SK-N-SH (cell line): ENCODE measurements around the gene HSFX3. TPM values are rescaled to one million over a fixed set of nuclear protein-coding genes. Genes with fewer than 3 reads are reported as not detected.

Experiments
- CTCF ChIA-PET: fragments of 300-600, 350-600 bp; formaldehyde crosslinking; extraction: SDS; loops from one replicate; lab custom pipeline; 2021; lab: Yijun Ruan, JAX
- POLR2A ChIA-PET: fragments of 350-600 bp; sonication (Branson Sonifier 250); formaldehyde crosslinking; extraction: SDS; loops from one replicate; lab custom pipeline; 2020; ENCODE audit warnings: antibody characterized with exemption, inconsistent platforms; lab: Yijun Ruan, JAX
- DNase-seq: peaks from one replicate; pipeline ENCODE4 v3.0.0; 2012
- H2AFZ ChIP-seq: fragments of 200-600 bp; sonication (generic); 2 replicates; pipeline ENCODE4 v1.8.1; 2016; ENCODE audit warnings: antibody characterized with exemption, mild to moderate bottlenecking, low read depth
- H3F3A ChIP-seq: fragments of 200-600 bp; sonication (generic); replicated peaks from 2 replicates; pipeline ENCODE3; 2016; ENCODE audit warnings: antibody characterized with exemption, mild to moderate bottlenecking; ENCODE audit not compliant: insufficient read depth
- H3K27ac ChIP-seq, 2 experiments: fragments of 200-500 bp in 1 of 2; fragments of 200-600 bp in 1 of 2; sonication (Bioruptor generic) in 1 of 2; sonication (generic), shearing (Covaris generic) in 1 of 2; 2 replicates each; pipeline versions ENCODE4 v1.5.1 to v1.6.1; 2014 to 2016; ENCODE audit warnings: low read depth in 2 of 2, inconsistent platforms in 1 of 2, low read length in 1 of 2, mild to moderate bottlenecking in 1 of 2, mixed read lengths in 1 of 2
- H3K27me3 ChIP-seq: fragments of 200-600 bp; sonication (generic), shearing (Covaris generic); 2 replicates; pipeline ENCODE4 v1.6.1; 2016; ENCODE audit warnings: mixed run types; ENCODE audit not compliant: insufficient read depth
- H3K36me3 ChIP-seq, 2 experiments: fragments of 200-500 bp in 1 of 2; fragments of 200-600 bp in 1 of 2; sonication (Bioruptor generic) in 1 of 2; sonication (generic) in 1 of 2; replicated peaks in 1 of 2; 2 replicates each; pipeline versions ENCODE3 to v1.5.1; 2014 to 2016; ENCODE audit warnings: low read length in 1 of 2, mild to moderate bottlenecking in 1 of 2; ENCODE audit not compliant: insufficient read depth in 2 of 2, control insufficient read depth in 1 of 2
- H3K4me1 ChIP-seq, 2 experiments: fragments of 200-500 bp in 1 of 2; fragments of 200-600 bp in 1 of 2; sonication (Bioruptor generic) in 1 of 2; sonication (generic), shearing (Covaris generic) in 1 of 2; 2 replicates each; pipeline versions ENCODE4 v1.5.1 to v1.6.1; 2014 to 2016; ENCODE audit warnings: low read depth in 1 of 2, low read length in 1 of 2, mixed run types in 1 of 2; ENCODE audit not compliant: insufficient read depth in 2 of 2, control insufficient read depth in 1 of 2
- H3K4me2 ChIP-seq: fragments of 200-600 bp; sonication (generic), shearing (Covaris generic); 2 replicates; pipeline ENCODE4 v1.6.1; 2017; ENCODE audit warnings: mixed run types
- H3K4me3 ChIP-seq, 2 experiments: fragments of 200-500 bp in 1 of 2; fragments of 200-600 bp in 1 of 2; sonication (Bioruptor generic) in 1 of 2; sonication (generic), shearing (Covaris generic) in 1 of 2; 2 replicates each; pipeline versions ENCODE4 v1.5.1 to v1.8.1; 2014 to 2016; ENCODE audit warnings: low read depth in 2 of 2, inconsistent platforms in 1 of 2, low read length in 1 of 2, mild to moderate bottlenecking in 1 of 2, mixed read lengths in 1 of 2, moderate library complexity in 1 of 2
- H3K79me2 ChIP-seq: fragments of 200-600 bp; sonication (generic); 2 replicates; pipeline ENCODE4 v1.8.1; 2017; ENCODE audit warnings: mild to moderate bottlenecking; ENCODE audit not compliant: insufficient read depth
- H3K9ac ChIP-seq: fragments of 200-600 bp; sonication (generic); 2 replicates; pipeline ENCODE4 v1.6.1; 2017; ENCODE audit warnings: mixed run types
- H3K9me2 ChIP-seq: fragments of 200-600 bp; sonication (generic); 2 replicates; pipeline ENCODE4 v1.6.1; 2017; ENCODE audit warnings: mixed run types
- H3K9me3 ChIP-seq: fragments of 200-600 bp; sonication (generic); 2 replicates; pipeline ENCODE4 v1.6.1; 2017; ENCODE audit warnings: mixed run types, mild to moderate bottlenecking, moderate library complexity
- H4K20me1 ChIP-seq: fragments of 200-600 bp; sonication (generic); 2 replicates; pipeline ENCODE4 v1.6.1; 2017; ENCODE audit warnings: mild to moderate bottlenecking, mixed run types; ENCODE audit not compliant: insufficient read depth
- CHD2 ChIP-seq: fragments of 150-350 bp; IDR thresholded peaks from 2 replicates; pipeline ENCODE4 v1.6.1; 2018; ENCODE audit warnings: low read length; ENCODE audit not compliant: partially characterized antibody
- CTCF ChIP-seq: fragments of 200-600 bp; sonication (generic); IDR thresholded peaks from 2 replicates; pipeline ENCODE4 v1.6.1; 2017; ENCODE audit warnings: antibody characterized with exemption, mild to moderate bottlenecking, moderate library complexity
- ELF1 ChIP-seq: IDR thresholded peaks from 2 replicates; pipeline ENCODE4 v1.4.0; 2012
- EP300 ChIP-seq, 2 experiments: IDR thresholded peaks; 2 replicates each; pipeline versions ENCODE4 v1.4.0 to v1.6.1; 2012; ENCODE audit warnings: borderline replicate concordance in 1 of 2, low read depth in 1 of 2, low read length in 1 of 2
- GATA2 ChIP-seq: sonication (generic); formaldehyde crosslinking; IDR thresholded peaks from 2 replicates; pipeline ENCODE4 v1.5.0; 2020; ENCODE audit warnings: mild to moderate bottlenecking, missing genetic modification reagents
- MAX ChIP-seq: IDR thresholded peaks from 2 replicates; pipeline ENCODE4 v1.4.0; 2012; ENCODE audit warnings: low read depth
- POLR2AphosphoS5 ChIP-seq: IDR thresholded peaks from 2 replicates; pipeline ENCODE4 v1.6.1; 2012; ENCODE audit warnings: low read depth, low read length
- RCOR1 ChIP-seq: fragments of 150-350 bp; IDR thresholded peaks from 2 replicates; pipeline ENCODE4 v1.6.1; 2017; ENCODE audit warnings: antibody characterized with exemption, low read length
- RFX5 ChIP-seq: IDR thresholded peaks from 2 replicates; pipeline ENCODE4 v1.6.1; 2012; ENCODE audit warnings: mild to moderate bottlenecking, improper control_type of control experiment, low read length
- SMC3 ChIP-seq: IDR thresholded peaks from 2 replicates; pipeline ENCODE4 v1.6.1; 2012; ENCODE audit warnings: low read depth, low read length, improper control_type of control experiment
- TCF12 ChIP-seq: IDR thresholded peaks from 2 replicates; pipeline ENCODE4 v1.4.0; 2012
- YY1 ChIP-seq: IDR thresholded peaks from 2 replicates; pipeline ENCODE4 v1.4.0; 2012; ENCODE audit warnings: low read depth, mild to moderate bottlenecking
- WGBS: methylation state at CpG from one replicate; pipeline ENCODE4 v1.1.6; 2017; ENCODE audit warnings: low lambda C conversion rate; 5-methylcytosine and 5-hydroxymethylcytosine counted together
- polyA plus RNA-seq, 3 experiments: library from polyadenylated mRNA; depleted of rRNA; stranded (reverse); fragments of >200 nt; gene quantifications; 2 replicates each; pipeline ENCODE4 v1.2.3, GENCODE V29; 2012

Gene HSFX3
- polyA plus RNA-seq, 1 of the 3 experiments (the other 2 are of a cell fraction), result not detected

- no peaks in the 10 kb centered on the region; the same call in 1 of the 2 replicates for H4K20me1 ChIP-seq
- H3K4me3 ChIP-seq, result no peak overlapping the region
- H3K79me2 ChIP-seq, result peaks cover 24% of the 10 kb centered on the region
- no peak overlapping the region for H2AFZ ChIP-seq
- no peak overlapping the region for H3K4me2 ChIP-seq
- H3K9me2 ChIP-seq, result no peaks in the 10 kb centered on the region
- CTCF ChIA-PET, result interaction anchor here (1.0 kb wide), 1 partner anchor 34 kb away, joined by 3 read pairs; the partner anchor contains the start of gene EOLA1
- TF ChIP-seq RCOR1 (no peak), CTCF (no peak), EP300 (IDR thresholded peaks at IDR 0.05; ENCODE audit: borderline replicate concordance in 1 of 2, low read depth in 1 of 2, low read length in 1 of 2) (no peak), MAX (no peak), POLR2AphosphoS5 (no peak), CHD2 (no peak), TCF12 (no peak), GATA2 (CRISPR knock-in tag) (no peak), ELF1 (no peak), RFX5 (no peak), SMC3 (no peak)
- H3K27me3 ChIP-seq, result 0 out of 2 replicates have a peak, but pooled peaks cover 5% of the 10 kb centered on the region
- no peaks in the 10 kb centered on the region for H3K9me3 ChIP-seq
- no peaks in the 10 kb centered on the region for H3F3A ChIP-seq
- H3K27ac ChIP-seq, result no peak overlapping the region
- POLR2A ChIA-PET, result no interaction called here
- no peak overlapping the region for H3K9ac ChIP-seq
- WGBS, result 66% methylated on average over 2 of the region's 2 CpGs
- DNase-seq, result no peak
- H3K36me3 ChIP-seq, result peaks cover 5 to 11% of the 10 kb centered on the region in 2 experiments
- H3K4me1 ChIP-seq, result peaks cover 0 to 10% of the 10 kb centered on the region in 2 experiments; a peak in 1 of 4 replicates
Observed at GRCh38 chrX:149506349-149506748, 43.4 kb downstream of the HSFX3 start.

GRCh38 chrX:149505671-149506070, 44.1 kb downstream of the HSFX3 start:
- Histone ChIP-seq H4K20me1 (no peaks in the 10 kb centered on the region; the same call in 1 of the 2 replicates), H3K4me2 (no peak overlapping the region), H3K9me3 (no peaks in the 10 kb centered on the region), H3K27ac (peak overlapping the region; percentile 60 to 88; a peak in 2 of 4 replicates), H3K4me1 (peaks cover 0 to 10% of the 10 kb centered on the region in 2 experiments; a peak in 1 of 4 replicates), H3K4me3 (no peak overlapping the region; a peak in 1 of 4 replicates), H3K36me3 (peaks cover 5 to 16% of the 10 kb centered on the region in 2 experiments), H2AFZ (no peak overlapping the region), H3K27me3 (0 out of 2 replicates have a peak, but pooled peaks cover 5% of the 10 kb centered on the region), H3F3A (no peaks in the 10 kb centered on the region), H3K9me2 (no peaks in the 10 kb centered on the region), H3K79me2 (peaks cover 24% of the 10 kb centered on the region), H3K9ac (no peak overlapping the region)
- POLR2A ChIA-PET, result interaction anchor here (0.9 to 2.7 kb wide), 3 partner anchors 12 to 34 kb away, joined by 3 to 18 read pairs (median 8); partner anchors contain the start of gene EOLA1
- CTCF ChIA-PET, result interaction anchor here (0.7 to 2.2 kb wide), 5 partner anchors 12 to 35 kb away, joined by 3 to 7 read pairs (median 4); partner anchors contain the start of gene EOLA1
- TF ChIP-seq YY1, result no peak
- WGBS, result 65% methylated on average over 9 of the region's 9 CpGs
- DNase-seq, result no peak
